A549 (cell line): ENCODE data around the gene FKTN. TPM values are rescaled to one million over a fixed set of nuclear protein-coding genes. Genes with fewer than 3 reads are reported as not detected.

Experiments
- ATAC-seq, 2 experiments: fragments of 200-7000 bp in 1 of 2; fragments of >200 bp in 1 of 2; cut with Nextera tagmentation in 1 of 2; cut with Tn5 transposase in 1 of 2; 3 replicates each; pipeline versions ENCODE4 v1.8.0 to v1.9.1; 2018 to 2020; ENCODE audit warnings: mild to moderate bottlenecking in 1 of 2, moderate library complexity in 1 of 2
- CTCF ChIA-PET: fragments of 300-600 bp; sonication (Branson Sonifier 250); formaldehyde crosslinking; extraction: SDS; loops from one replicate; lab custom pipeline; 2021; ENCODE audit warnings: antibody characterized with exemption, inconsistent platforms; lab: Yijun Ruan, JAX
- POLR2A ChIA-PET: fragments of 350-600 bp; formaldehyde crosslinking; extraction: SDS; loops from one replicate; lab custom pipeline; 2021; ENCODE audit warnings: antibody characterized with exemption, inconsistent platforms; lab: Yijun Ruan, JAX
- DNase-seq, 2 experiments: peaks; one replicate each; pipeline versions ENCODE4 v3.0.0 to v3.0.0-alpha.2; 2011 to 2016; ENCODE audit warnings: low read depth in 1 of 2, low spot score in 1 of 2
- FAIRE-seq: peaks from 2 replicates; lab custom pipeline; 2011; peaks lifted over from hg19 to GRCh38; lab: Jason Lieb, UNC
- H3K27ac ChIP-seq, 2 experiments: fragments of >200 bp; sonication (Bioruptor Twin); formaldehyde crosslinking; 3 replicates each; pipeline ENCODE4 v1.5.1; 2016 to 2017
- H3K4me1 ChIP-seq: fragments of >200 bp; sonication (Bioruptor Twin); formaldehyde crosslinking; 3 replicates; pipeline ENCODE4 v1.6.1; 2016
- H3K4me2 ChIP-seq: fragments of >200 bp; sonication (Bioruptor Twin); formaldehyde crosslinking; 3 replicates; pipeline ENCODE4 v1.6.1; 2016
- H3K4me3 ChIP-seq: fragments of >200 bp; sonication (Bioruptor Twin); formaldehyde crosslinking; 3 replicates; pipeline ENCODE4 v1.5.1; 2016
- H3K9me3 ChIP-seq: fragments of >200 bp; sonication (Bioruptor Twin); formaldehyde crosslinking; 3 replicates; pipeline ENCODE4 v1.6.1; 2016
- CBX2 ChIP-seq: fragments of 200-600 bp; sonication (generic); IDR thresholded peaks from 2 replicates; pipeline ENCODE4 v1.6.1; 2016; ENCODE audit warnings: low read depth, mild to moderate bottlenecking, borderline replicate concordance
- CEBPB ChIP-seq, 2 experiments: fragments of >200 bp in 1 of 2; sonication (Bioruptor Twin) in 1 of 2; formaldehyde crosslinking in 1 of 2; IDR thresholded peaks; 2 replicates each; pipeline ENCODE4 v1.6.1; 2012 to 2016
- CHD4 ChIP-seq: fragments of 200-600 bp; sonication (generic); IDR thresholded peaks from 2 replicates; pipeline ENCODE4 v1.6.1; 2016; ENCODE audit warnings: antibody characterized with exemption, mild to moderate bottlenecking, borderline replicate concordance
- E2F6 ChIP-seq: IDR thresholded peaks from 2 replicates; pipeline ENCODE4 v1.6.1; 2012; ENCODE audit warnings: low read depth, borderline replicate concordance
- ELK1 ChIP-seq: fragments of 150-350 bp; IDR thresholded peaks from 2 replicates; pipeline ENCODE4 v1.6.1; 2014; ENCODE audit warnings: low read depth, mild to moderate bottlenecking, low read length
- ESRRA ChIP-seq: fragments of 150-350 bp; IDR thresholded peaks from 2 replicates; pipeline ENCODE4 v1.6.1; 2014; ENCODE audit warnings: mild to moderate bottlenecking, low read length, borderline replicate concordance
- GATA3 ChIP-seq: IDR thresholded peaks from 2 replicates; pipeline ENCODE4 v1.6.1; 2012; ENCODE audit warnings: borderline replicate concordance
- HES2 ChIP-seq: fragments of >200 bp; sonication (Bioruptor Twin); formaldehyde crosslinking; IDR thresholded peaks from 2 replicates; pipeline ENCODE4 v1.6.1; 2016
- HEYL ChIP-seq: fragments of 250-450 bp; sonication (Bioruptor Pico); IDR thresholded peaks from 2 replicates; pipeline ENCODE4 v1.8.0; 2021; ENCODE audit warnings: mild to moderate bottlenecking, moderate library complexity
- MAX ChIP-seq: IDR thresholded peaks from 2 replicates; pipeline ENCODE4 v1.6.1; 2012
- MAZ ChIP-seq: fragments of 150-350 bp; IDR thresholded peaks from 2 replicates; pipeline ENCODE4 v1.6.1; 2014; ENCODE audit warnings: antibody characterized with exemption, low read depth, low read length, borderline replicate concordance
- PBX3 ChIP-seq: IDR thresholded peaks from 2 replicates; pipeline ENCODE4 v1.6.1; 2012
- PHF8 ChIP-seq: fragments of 200-600 bp; sonication (generic); IDR thresholded peaks from 2 replicates; pipeline ENCODE4 v1.6.1; 2016; ENCODE audit warnings: low read depth, mild to moderate bottlenecking, antibody characterized with exemption, moderate library complexity, borderline replicate concordance
- REST ChIP-seq: fragments of 200-600 bp; sonication (generic); IDR thresholded peaks from 2 replicates; pipeline ENCODE4 v1.6.1; 2016; ENCODE audit warnings: antibody characterized with exemption, mild to moderate bottlenecking, moderate library complexity
- SREBF2 ChIP-seq: fragments of 450-650 bp; IDR thresholded peaks from 2 replicates; pipeline ENCODE4 v1.6.1; 2014; ENCODE audit warnings: mild to moderate bottlenecking, moderate library complexity
- ZNF302 ChIP-seq: fragments of 250-450 bp; sonication (Bioruptor Pico); IDR thresholded peaks from 2 replicates; pipeline ENCODE4 v1.9.0; 2021; ENCODE audit warnings: inconsistent platforms, mild to moderate bottlenecking, moderate library complexity
- ZSCAN20 ChIP-seq: fragments of 250-450 bp; sonication (Bioruptor Pico); IDR thresholded peaks from 2 replicates; pipeline ENCODE4 v1.8.0; 2022; ENCODE audit warnings: mild to moderate bottlenecking, moderate library complexity
- WGBS: methylation state at CpG from one replicate; pipeline ENCODE4 v1.1.6; 2017; ENCODE audit errors: missing lambda C conversion rate; 5-methylcytosine and 5-hydroxymethylcytosine counted together
- polyA plus RNA-seq, 4 experiments: library from polyadenylated mRNA; depleted of rRNA in 3 of 4; stranded (reverse); fragments of >200 nt; fragmentation: RNase III in 1 of 4; extraction: RNeasy Plus Mini Kit Qiagen cat#74134 plus additional on column Dnase treatment in 1 of 4; gene quantifications; 2 replicates in 3 of 4; 3 replicates in 1 of 4; pipeline ENCODE4 v1.2.3, GENCODE V29; 2011 to 2017

Gene FKTN
- polyA plus RNA-seq, 2 of the 4 experiments (the other 2 are of a cell fraction), result 10.3 to 21.0 TPM

- H3K27ac ChIP-seq, result no peak overlapping the region
- FAIRE-seq (no peak), ATAC-seq (no peak), DNase-seq (no peak)
- 61% methylated on average over 5 of the region's 5 CpGs for WGBS
- no peaks in the 10 kb centered on the region for H3K4me1 ChIP-seq
- H3K4me3 ChIP-seq, result no peak overlapping the region
- H3K9me3 ChIP-seq, result no peaks in the 10 kb centered on the region
- ChIA-PET POLR2A (no interaction called here), CTCF (no interaction called here)
- TF ChIP-seq REST, result no peak
- TF ChIP-seq SREBF2, result no peak
- no peak for TF ChIP-seq ESRRA
- H3K4me2 ChIP-seq, result no peak overlapping the region
These were observed 106.0 kb downstream of the FKTN start for GRCh38 chr9:105663914-105664313.

GRCh38 chr9:105667867-105668266 lies 109.9 kb downstream of the FKTN start:
- no peak overlapping the region for H3K4me2 ChIP-seq
- H3K4me1 ChIP-seq, result no peaks in the 10 kb centered on the region
- TF ChIP-seq ELK1 (no peak), HEYL (no peak), ZNF302 (CRISPR knock-in tag) (no peak), MAZ (no peak), HES2 (no peak), CEBPB (IDR thresholded peaks at IDR 0.05) (no peak), E2F6 (no peak), SREBF2 (no peak)
- no peak overlapping the region for H3K4me3 ChIP-seq
- no peaks in the 10 kb centered on the region for H3K9me3 ChIP-seq
- ATAC-seq, result no peak
- ChIA-PET POLR2A (no interaction called here), CTCF (interaction anchor here (1.2 kb wide), 1 partner anchor 27 kb away, joined by 3 read pairs; no protein-coding TSS in a partner anchor)
- 21% methylated on average over 4 of the region's 4 CpGs for WGBS
- DNase-seq, result no peak
- FAIRE-seq, result no peak
- no peak overlapping the region for H3K27ac ChIP-seq

GRCh38 chr9:105670315-105670714 lies 112.4 kb downstream of the FKTN start:
- Histone ChIP-seq H3K27ac (no peak overlapping the region), H3K9me3 (no peaks in the 10 kb centered on the region), H3K4me1 (no peaks in the 10 kb centered on the region), H3K4me2 (no peak overlapping the region), H3K4me3 (no peak overlapping the region)
- DNase-seq, result no peak
- ChIA-PET POLR2A (no interaction called here), CTCF (interaction anchor here (1.1 kb wide), 1 partner anchor 13 kb away, joined by 4 read pairs; no protein-coding TSS in a partner anchor)
- 45% methylated on average over 3 of the region's 3 CpGs for WGBS
- TF ChIP-seq CHD4 (no peak), CBX2 (no peak), PBX3 (no peak), ZSCAN20 (CRISPR knock-in tag) (no peak), GATA3 (no peak), E2F6 (no peak), MAX (no peak), PHF8 (no peak)
- no peak for FAIRE-seq
- ATAC-seq, result no peak
